Measurements from ENCODE around the gene PRSS12.

DNA sequence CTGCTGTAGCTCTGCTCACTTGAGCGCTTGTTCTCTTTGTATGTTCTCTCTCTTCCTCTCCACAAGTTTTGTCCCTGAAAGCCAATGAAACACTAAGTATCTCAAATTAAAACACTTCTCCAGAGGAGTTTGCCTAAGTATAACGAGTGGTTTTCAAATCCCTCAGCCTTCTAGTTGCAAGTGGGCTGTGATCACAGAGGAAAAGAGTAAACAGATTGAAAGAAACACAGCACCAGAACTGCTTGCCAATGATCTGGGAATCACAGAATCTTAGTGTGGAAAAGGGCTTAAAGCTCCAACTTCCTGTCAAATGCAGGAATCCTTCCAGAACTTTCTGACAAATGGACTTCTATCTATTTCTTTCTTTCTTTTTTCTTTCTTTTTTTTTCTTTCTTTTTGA is 4.8 kb upstream of the PRSS12 start:
- TF ChIP-seq, protein P1, sequence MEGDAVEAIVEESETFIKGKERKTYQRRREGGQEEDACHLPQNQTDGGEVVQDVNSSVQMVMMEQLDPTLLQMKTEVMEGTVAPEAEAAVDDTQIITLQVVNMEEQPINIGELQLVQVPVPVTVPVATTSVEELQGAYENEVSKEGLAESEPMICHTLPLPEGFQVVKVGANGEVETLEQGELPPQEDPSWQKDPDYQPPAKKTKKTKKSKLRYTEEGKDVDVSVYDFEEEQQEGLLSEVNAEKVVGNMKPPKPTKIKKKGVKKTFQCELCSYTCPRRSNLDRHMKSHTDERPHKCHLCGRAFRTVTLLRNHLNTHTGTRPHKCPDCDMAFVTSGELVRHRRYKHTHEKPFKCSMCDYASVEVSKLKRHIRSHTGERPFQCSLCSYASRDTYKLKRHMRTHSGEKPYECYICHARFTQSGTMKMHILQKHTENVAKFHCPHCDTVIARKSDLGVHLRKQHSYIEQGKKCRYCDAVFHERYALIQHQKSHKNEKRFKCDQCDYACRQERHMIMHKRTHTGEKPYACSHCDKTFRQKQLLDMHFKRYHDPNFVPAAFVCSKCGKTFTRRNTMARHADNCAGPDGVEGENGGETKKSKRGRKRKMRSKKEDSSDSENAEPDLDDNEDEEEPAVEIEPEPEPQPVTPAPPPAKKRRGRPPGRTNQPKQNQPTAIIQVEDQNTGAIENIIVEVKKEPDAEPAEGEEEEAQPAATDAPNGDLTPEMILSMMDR (IDR thresholded peaks at IDR 0.05 in 2 of 3, conservative IDR thresholded peaks at IDR 0.05 in 1 of 3; ENCODE audit: borderline replicate concordance in 1 of 3, insufficient read depth in 1 of 3, low read depth in 2 of 3, low read length in 2 of 3): no peak
- TF ChIP-seq POLR2A (IDR thresholded peaks at IDR 0.05; ENCODE audit: borderline replicate concordance, extremely low read depth, insufficient read depth, insufficient read length): no peak
